HG03442 (cell line): Measurements from ENCODE around the gene ARHGAP15.

ENCODE experiments used
- ATAC-seq: cut with Tn5 transposase; IDR thresholded peaks from one replicate; pipeline ENCODE4 v1.9.1; 2021; ENCODE audit warnings: mild to moderate bottlenecking, moderate library complexity; ENCODE audit not compliant: unreplicated experiment

The ARHGAP15 gene

DNA sequence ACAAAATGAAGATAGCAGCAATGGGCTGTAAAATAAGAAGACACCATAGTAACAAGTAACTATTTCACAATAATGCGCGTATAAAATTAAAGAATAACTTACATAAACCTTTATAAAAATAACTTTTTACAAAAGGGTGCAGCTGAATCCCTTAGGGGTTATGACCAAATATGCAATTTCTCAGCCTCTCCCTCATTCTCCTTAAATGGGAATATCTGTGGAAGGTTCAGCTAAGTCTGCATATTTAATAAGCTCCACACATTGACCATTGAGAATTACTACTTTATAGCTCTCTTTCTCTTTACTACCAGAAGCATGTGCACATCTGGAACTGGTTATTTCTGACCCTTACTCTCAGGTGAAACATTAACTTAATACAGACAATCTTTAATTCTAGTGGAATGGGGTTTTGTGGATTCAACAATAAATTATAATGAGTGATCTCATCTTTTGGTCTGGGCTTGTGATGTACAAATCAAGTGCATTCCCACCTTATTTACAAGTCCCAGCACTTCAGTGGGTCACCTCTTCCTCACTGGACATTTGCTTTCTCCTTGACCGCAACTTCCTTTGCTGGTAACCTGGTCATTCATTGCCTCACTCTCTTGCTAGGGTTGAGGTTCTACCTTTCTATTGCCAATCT lies 15.7 kb downstream of the ARHGAP15 start:
- no peak for ATAC-seq

DNA sequence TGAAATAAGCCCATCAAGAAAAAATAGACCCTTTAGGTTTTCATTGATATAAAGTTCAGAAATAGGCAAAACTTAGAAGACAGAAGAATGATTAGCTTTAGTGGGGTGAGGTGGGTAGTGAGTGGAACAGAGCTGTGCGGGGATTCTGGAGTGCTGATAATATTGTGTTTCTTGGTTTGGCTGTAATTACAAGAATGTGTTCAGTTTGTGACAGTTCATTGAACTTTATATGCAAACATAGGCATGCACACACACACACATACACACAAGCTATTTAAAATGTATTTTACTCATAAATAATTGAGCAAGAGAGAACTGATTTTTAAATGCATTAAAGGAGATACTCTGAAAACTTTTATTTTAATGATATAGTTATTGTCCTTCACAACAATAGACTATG lies 17.1 kb downstream of the ARHGAP15 start:
- ATAC-seq, result no peak

DNA sequence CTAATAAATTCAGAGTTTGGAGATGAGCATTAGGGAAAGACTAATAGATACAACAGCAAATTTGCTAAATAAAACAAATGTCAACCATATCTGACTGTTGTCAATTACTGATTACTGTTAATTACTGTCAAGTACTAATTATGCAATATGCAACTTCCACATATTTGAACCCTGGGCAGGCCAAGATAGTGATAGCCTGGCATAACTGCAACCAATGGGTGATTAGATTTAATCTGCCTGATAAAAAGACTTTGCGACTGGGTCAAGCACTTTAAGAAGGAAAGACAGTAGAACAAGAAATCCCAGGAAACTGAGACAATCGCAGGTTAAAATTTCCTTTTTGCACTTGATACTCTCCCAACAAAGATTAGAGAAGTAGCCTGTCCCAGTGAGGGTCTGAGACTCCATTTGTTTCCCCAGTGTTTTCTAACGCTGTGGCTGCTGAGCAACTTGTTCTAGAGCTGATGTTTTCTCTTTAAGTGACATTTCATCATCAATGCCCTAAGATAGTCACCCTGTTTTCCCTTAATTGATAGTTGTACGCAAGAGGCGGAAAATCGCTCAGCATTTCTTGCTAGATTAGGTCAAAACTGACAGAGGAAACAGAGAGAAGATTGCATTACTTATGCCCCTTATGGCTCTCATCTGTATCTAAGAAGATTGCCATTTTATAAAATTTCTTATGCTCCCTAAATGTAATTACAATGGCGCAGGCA lies 17.8 kb downstream of the ARHGAP15 start:
- no peak for ATAC-seq

DNA sequence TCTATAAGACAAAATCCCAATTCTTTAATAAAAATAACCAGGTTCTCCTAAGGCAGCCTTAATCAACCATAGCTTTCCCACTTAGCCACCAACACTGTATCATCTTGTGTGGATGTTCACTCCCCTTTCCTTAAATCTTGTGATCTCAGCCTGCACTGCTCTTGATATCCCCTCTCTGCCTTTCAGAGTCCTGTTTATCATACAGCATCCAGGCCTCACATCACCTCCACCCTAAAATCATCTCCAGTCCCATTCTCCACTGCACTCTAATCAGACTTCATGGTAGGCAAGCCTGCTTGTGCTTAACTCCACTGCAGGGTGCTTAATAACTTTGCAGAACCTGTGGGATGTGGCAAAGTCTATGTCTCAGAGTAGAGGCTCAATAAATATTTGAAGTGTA lies 18.8 kb downstream of the ARHGAP15 start:
- ATAC-seq, result no peak

DNA sequence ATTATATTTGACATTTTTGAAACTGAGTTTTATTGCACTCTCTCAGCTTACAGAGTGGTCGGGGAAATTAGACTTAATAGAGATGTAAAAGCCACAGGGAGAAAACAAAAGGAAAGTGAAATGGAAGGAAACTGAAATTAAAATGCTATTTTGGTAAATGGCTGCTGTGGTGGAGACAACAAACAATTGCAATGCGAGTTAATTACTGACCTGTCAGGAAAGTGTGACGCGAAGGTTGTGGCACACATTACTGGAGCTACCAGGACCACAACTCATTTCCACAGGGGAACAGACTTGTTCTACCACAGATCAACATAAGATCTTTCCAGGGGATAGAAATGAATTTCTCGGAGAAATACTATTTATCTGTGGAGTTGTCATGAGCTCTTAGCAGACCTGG lies 19.5 kb downstream of the ARHGAP15 start:
- ATAC-seq, result peak; percentile 46

DNA sequence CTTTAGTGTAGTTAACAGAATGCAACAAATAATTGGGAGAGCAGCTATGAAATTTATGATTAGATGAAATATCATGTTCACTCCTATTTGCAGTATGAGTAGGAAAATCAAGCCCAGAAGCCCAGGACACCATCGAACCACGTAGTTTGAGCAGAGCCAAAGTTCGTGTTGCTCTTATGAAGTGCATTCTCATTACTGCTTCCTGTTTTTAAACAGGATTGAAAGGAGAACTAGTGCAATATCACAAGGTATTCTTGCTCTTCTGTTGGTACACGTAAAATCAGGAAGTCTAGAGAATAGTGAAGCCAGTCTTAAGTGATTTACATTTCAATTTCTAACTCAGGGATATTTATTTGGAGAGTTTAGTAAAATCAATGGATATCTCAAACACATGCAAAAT lies 21.1 kb downstream of the ARHGAP15 start:
- peak; percentile 67 for ATAC-seq

DNA sequence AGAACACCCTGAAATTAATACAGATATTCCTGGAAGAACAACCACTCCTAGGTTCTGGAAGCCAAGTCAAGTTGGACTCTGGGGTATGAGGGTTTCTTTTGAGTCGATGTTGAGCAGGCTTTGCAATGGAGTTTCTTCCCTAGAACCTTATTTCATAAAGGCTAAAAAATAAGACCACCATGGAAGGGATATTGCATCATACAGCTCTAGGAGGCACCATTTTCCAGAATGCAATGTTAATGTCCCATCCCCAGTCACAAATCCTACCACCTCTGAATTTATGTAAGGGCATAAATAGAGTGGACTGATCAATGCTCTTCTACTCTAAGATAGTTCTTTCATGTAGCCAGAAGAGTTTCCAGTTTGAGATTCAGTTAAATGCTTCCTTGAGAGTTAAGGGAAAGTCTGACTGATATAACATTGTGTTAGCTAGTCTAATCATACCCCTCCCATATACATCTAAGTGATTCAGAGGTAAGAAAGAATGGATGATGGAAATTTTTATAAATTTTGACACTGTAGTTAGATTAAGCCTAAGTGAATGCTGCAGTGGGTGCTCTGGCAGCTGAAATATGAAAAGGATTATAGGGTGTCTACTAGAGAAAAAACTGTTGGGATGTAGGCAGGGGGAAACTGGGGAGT lies 22.0 kb downstream of the ARHGAP15 start:
- ATAC-seq, result no peak

DNA sequence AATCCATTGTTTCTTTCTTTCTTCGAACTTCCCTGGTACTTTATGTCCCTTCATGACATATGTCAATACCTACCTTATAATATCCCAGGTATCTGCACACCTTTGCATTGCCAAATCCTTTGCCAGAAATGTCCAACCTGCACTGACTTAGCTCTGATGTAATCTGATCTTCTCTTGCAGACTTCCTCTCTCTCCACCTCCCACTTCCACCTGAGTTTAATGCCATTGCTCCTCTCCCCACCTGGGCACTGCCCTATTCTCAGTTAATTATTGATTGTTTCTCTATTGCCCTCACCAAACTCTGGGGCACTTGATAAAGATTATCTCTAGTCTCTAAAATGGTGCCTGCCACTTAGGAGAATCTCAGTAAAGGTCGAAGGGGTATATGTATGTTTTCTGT lies 23.0 kb downstream of the ARHGAP15 start:
- ATAC-seq, result no peak

DNA sequence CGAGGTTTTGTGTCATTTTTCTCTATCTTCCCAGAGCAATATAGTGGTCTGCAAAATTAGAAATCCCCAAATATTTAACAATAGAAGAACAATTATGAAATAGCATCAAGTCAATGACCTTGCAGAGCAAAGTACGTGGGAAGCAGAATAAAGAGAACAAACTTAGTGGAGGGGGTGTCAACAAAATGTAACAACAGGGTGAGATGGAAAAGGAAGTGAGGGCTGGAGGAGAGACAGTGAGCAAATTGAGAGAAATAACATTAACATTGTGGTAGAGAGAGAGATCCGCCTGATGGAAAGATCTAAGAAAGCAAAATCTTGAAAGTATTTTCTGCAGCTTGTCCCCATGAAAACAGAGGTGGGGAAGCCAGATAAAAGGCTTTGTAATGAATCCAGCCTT lies 23.4 kb downstream of the ARHGAP15 start:
- no peak for ATAC-seq

DNA sequence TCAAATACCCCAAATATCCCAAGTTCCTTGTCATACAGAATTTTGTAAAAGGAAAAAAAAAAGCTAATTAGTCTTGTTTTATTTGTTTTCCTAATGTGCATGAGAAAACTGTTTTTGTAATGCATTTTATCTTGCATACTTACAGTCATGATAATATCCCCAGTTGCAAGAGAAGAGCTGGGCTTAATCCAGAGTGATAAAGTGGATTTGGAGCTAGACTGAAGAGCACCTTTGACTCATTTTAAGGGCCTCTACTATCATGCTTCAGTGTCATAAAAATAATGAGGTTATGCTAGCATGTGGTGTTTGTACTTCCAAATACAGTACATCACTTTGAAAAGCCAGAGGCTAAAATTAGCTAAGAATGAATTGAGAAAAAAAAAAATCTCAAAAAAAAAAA lies 26.4 kb downstream of the ARHGAP15 start:
- ATAC-seq, result no peak

DNA sequence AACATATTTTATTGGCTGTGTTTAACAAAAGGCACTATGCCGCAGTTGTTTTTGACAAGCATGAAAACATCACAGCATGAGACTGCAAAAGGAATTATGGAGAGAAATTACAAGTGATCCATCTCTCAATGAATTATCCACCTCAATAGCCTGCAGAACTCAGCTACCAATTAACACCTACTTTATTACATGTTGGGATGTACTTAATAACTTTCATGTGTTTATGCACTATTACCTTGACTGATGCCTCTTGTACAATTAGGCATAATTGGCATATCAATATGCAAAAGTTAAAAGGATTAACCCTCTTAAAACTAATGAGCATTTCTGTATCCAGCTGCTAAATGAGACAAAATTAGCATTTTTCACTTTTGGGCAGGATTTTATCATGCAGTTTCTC lies 27.8 kb downstream of the ARHGAP15 start:
- ATAC-seq, result no peak

DNA sequence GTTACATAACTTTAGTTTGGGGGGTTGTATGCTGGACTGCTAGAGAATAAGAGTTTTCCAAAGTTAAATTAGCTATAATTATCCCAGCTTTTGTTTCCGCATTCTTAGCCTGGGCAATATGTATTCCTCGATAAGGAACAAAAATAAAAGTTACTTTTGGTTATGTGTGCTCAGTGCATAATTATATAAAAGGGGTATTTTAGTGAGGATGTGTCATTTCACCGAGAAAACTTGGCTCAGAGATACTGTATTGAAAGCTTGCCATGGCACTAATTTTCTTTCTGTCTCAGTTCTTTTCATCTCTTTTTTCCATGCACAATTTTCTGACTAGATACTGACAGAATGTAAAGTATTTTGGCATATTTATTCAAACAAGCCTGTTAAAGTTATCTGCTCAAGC lies 28.2 kb downstream of the ARHGAP15 start:
- no peak for ATAC-seq

DNA sequence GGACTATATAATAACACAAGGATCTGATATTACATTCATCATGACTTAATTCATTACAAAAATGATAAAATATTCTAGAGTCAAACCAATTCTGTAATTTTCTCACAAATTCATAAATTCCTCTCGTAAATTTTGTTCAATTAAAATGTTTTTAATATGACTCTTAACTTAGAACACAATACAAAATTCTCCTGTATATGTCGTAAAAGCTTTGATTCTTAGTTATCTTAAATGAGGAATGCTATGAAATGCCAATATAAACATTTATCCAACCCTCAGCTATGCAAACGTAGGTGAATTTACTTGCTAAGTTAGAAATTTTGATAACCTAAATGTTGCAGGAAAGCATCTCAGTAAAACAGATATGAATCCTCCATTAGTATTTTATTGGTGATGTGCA lies 28.9 kb downstream of the ARHGAP15 start:
- no peak for ATAC-seq

DNA sequence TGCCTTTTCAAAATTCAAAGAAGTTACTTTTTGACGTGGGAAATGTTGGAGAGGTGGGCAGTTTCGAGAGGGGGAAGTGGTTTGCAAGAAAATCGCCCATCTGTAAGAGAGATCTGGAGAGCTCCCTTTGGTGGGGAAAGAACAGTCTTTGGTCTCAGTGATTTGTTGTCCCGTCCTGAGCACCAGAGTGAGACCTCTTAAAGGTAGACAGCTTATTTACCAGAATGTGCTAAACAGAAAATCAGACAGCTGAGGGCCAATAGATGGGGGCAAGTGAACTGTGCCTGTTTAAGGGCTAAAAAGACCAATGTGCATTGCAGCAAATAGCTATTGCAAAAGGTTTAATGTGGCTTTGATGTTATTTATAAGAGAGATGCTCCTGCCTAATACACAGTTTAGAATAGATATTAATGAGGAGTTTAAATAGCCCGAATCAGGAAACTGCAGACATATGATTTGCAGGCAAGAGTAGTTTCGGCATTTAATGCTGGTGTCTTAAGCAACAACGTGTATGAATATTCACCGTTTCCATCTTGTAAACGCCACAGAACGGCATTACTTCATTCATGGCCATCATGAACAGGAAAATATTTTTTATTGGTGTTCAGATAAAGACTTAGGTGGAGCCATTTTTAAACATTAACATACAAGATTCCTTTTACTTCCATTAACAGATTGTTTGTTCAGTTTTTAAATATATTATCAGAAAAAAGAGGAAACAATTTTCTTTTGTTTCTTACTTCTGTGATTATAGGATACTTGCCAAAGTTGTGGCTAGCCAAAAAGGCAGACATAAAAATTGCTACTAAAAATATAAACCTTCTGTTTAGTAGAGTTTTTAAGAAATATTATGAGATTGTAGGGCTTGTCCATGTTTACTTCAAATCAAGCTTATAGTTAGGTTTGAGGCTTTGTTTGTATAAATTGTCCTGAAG lies 29.6 kb downstream of the ARHGAP15 start:
- ATAC-seq, result no peak

DNA sequence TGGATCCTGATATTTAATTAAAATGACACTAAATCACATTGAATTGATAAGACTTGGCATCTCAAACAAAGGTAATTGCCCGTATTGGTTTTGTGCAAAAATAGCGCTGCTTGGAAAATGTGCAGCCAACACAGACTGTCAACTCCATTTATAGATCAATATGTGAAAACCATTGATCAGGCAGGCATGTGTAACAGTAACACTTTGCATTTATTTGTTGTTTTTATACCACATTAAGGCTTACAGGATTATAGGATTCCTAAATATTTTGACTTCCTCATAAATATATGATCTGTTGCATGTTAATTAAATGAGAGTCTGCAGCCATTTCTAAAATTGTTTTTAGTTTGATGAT lies 30.2 kb downstream of the ARHGAP15 start:
- no peak for ATAC-seq

DNA sequence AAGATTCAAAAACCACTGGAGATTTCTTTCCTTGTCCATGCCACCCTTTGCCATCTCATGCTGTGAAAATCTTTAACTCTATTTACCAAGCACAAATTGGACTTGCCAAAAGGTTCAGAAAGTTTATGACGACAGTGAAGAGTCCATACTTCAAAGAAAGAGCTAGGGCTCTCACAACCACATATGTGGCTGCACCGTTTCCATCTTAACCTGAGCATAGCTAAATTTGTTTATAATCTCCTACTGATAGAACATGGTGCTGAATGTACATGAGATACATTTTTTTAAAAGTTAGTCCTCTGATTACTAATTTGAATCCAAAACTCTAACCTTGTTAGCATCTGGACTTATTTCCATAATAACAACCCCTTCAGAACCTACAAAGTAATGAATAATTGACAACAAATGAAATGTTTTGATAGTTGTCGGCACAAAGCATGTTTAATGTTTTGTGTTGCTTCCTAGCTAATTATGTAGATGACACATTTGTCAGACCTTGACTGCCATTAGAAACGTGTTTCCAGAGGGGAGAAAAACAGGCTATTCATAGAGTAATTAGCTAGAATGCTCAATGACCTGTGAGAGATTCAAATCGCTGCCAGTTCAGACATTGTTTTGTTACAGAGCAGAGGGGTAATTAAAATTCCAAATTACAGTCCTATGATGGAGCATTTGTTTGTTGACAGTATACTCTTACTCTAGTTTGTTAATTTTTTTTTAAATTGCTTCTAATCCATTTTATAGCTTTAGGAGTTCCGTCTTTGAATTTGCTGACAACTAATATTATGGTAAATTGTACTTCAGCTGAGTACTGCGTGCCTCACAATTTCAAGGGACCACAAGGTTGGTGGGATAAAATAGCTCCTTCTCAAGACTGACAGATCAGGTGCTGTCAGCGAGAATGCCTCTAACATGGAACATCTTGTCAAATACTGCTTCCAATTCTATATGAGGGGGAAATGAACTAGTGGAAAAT lies 31.8 kb downstream of the ARHGAP15 start:
- no peak for ATAC-seq

DNA sequence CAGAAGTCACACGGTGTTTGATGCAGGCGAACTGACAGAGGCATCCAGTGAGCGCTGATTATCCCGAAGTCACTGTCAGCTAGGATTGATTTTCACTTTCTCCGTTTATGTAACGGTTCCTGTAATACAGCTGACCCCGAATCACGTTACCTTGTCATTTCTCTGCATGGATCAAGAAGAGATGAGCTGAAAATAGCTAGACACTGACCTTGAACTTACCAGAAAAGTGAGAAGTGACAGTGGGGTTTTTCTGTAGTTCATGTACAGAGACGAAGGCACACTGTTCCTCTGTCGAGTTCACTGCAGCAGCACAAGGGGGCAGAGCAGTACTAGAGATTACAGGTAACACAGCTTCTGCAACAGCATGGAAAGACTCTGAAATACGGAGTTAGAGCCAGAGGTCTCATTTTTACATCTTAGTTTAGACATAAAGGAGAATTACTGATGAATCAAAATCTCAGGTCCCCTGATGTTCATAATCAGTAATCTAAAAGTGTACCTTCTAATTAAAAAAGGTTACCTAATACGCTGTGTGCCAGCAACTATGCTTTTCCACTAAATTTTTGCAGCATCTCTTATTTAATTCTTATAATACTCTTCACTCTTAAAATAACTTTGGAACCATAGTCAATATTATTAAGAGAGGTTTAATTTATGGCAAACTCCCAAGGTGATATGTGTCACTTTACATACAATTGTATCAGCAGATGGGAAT lies 33.1 kb downstream of the ARHGAP15 start:
- peak; percentile 76 for ATAC-seq

DNA sequence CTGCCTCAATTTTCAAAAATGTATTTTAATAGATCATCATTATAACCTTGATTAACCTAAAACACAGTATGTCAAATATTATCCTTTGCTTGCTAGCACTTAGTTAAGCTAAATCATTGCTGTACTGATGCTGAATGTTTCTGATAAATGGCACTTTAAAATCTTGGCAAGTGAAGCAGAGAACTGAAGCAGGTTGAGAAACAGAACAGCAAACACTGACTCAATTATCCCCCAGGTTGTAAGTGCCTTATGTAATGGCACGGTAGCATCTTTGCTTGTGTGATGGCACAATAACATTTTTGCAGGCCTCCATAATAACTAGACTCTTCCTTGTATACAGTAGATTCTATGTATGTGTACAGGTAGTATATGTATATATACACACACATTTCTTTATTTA lies 33.8 kb downstream of the ARHGAP15 start:
- no peak for ATAC-seq

DNA sequence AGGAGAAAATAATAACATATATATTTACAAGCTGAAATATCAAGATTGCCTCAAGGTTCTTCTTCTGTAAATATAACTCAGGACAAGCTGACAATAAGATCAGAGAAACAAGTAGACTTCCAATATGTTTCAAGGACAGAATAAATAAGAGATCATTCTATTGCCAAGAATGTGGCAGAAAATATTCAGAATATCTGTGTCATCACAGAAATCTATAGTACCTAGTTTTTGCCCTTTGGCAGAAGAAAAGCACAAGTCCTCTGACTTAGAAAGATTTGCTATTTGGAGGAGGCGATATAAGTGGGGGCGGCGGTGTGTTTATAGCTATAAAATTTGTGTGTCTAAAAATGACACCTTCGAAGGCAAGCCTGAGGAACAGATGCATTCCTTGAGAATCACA lies 34.3 kb downstream of the ARHGAP15 start:
- no peak for ATAC-seq

DNA sequence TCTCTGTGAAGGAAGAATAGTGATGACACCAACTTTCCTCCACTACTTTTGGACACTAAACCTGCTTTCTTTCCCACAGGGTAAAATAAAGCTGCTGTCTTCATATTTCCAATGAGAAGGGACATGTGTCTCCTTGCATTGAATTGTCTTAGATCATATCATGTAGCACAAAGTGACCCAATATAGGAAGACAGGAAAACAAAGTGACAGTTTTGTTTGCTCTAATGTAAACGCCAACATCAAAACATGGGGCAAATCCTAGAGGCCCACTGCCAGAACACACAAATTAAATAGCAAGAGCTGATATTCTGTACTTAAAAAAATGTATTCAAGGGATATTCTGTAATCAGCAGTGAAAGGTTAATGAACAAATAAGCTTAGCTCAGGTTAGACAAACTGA lies 36.1 kb downstream of the ARHGAP15 start:
- ATAC-seq, result no peak
